HepG2 (cell line): ENCODE results near the gene ASGR1. TPM values are rescaled to one million over a fixed set of nuclear protein-coding genes. Genes with fewer than 3 reads are reported as not detected.
A peak's percentile ranks its signal among the peaks of the same experiment; 100 is the strongest.

Source experiments
- ATAC-seq: fragments of 200-7000 bp; cut with Tn5 transposase; 3 replicates; pipeline ENCODE4 v1.9.1; 2020; ENCODE audit warnings: mild to moderate bottlenecking, moderate library complexity
- BruUV-seq: library from RNA; stranded (reverse); fragments of 400-500 nt; replicated peaks from 2 replicates; lab custom pipeline; 2021; lab: Mats Ljungman, UMichigan
- CTCF ChIA-PET: fragments of 300-600 bp; formaldehyde crosslinking; extraction: SDS; loops from one replicate; lab custom pipeline; 2021; ENCODE audit warnings: low total read pairs, inconsistent platforms, low intra/inter-chr PET ratio; lab: Yijun Ruan, JAX
- POLR2A ChIA-PET: fragments of 350-600 bp; sonication (Branson Sonifier 250); formaldehyde crosslinking; loops from one replicate; lab custom pipeline; 2020; ENCODE audit warnings: antibody characterized with exemption, inconsistent platforms; lab: Yijun Ruan, JAX
- DNase-seq: peaks from one replicate; pipeline ENCODE4 v3.0.0-alpha.2; 2015; ENCODE audit warnings: low spot score
- FAIRE-seq: peaks from 3 replicates; lab custom pipeline; 2011; peaks lifted over from hg19 to GRCh38; lab: Jason Lieb, UNC
- H2AFZ ChIP-seq: one replicate; pipeline ENCODE4 v1.6.1; 2011; ENCODE audit warnings: low read length, inconsistent platforms
- H3K27ac ChIP-seq: fragments of 300-600 bp; 3 replicates; pipeline ENCODE4 v1.8.0; 2011; ENCODE audit warnings: mixed run types, mild to moderate bottlenecking, mixed read lengths, low read length, inconsistent platforms; ENCODE audit not compliant: insufficient read depth; ENCODE audit errors: extremely low read length
- H3K27me3 ChIP-seq, 2 experiments: fragments of 200-600 bp in 1 of 2; 2 replicates in 1 of 2; 3 replicates in 1 of 2; pipeline versions ENCODE4 v1.6.0 to v1.8.0; 2011; ENCODE audit warnings: low read length in 2 of 2, mild to moderate bottlenecking in 2 of 2, moderate library complexity in 2 of 2, inconsistent platforms in 1 of 2; ENCODE audit not compliant: insufficient read depth in 2 of 2, control insufficient read depth in 1 of 2
- H3K36me3 ChIP-seq, 2 experiments: fragments of 200-600 bp in 1 of 2; replicated peaks in 1 of 2; 2 replicates in 1 of 2; 3 replicates in 1 of 2; pipeline versions ENCODE4 v1.5.1 to v1.8.0; 2011; ENCODE audit warnings: low read length in 2 of 2, inconsistent platforms in 1 of 2; ENCODE audit not compliant: insufficient read depth in 2 of 2, control insufficient read depth in 1 of 2
- H3K4me1 ChIP-seq: 2 replicates; pipeline ENCODE4 v1.5.1; 2012; ENCODE audit warnings: low read length, inconsistent platforms; ENCODE audit not compliant: insufficient read depth
- H3K4me2 ChIP-seq: 2 replicates; pipeline ENCODE4 v1.6.0; 2011; ENCODE audit warnings: low read depth, low read length, inconsistent platforms
- H3K4me3 ChIP-seq, 3 experiments: fragments of 200-600 bp in 1 of 3; sonication (generic), shearing (Covaris generic) in 1 of 3; replicated peaks in 1 of 3; 2 replicates each; pipeline ENCODE4 v1.5.1; 2011 to 2016; ENCODE audit warnings: low read length in 3 of 3, inconsistent platforms in 2 of 3, low read depth in 2 of 3, mild to moderate bottlenecking in 2 of 3, control low read depth in 1 of 3, mixed read lengths in 1 of 3; ENCODE audit not compliant: insufficient read depth in 1 of 3
- H3K79me2 ChIP-seq: one replicate; pipeline ENCODE4 v1.6.1; 2011; ENCODE audit warnings: low read length, inconsistent platforms; ENCODE audit not compliant: insufficient read depth
- H3K9ac ChIP-seq: 2 replicates; pipeline ENCODE4 v1.6.0; 2011; ENCODE audit warnings: mild to moderate bottlenecking, low read depth, low read length, inconsistent platforms; ENCODE audit not compliant: insufficient read depth
- H3K9me3 ChIP-seq: 2 replicates; pipeline ENCODE4 v1.5.1; 2012; ENCODE audit warnings: mild to moderate bottlenecking, low read length
- H4K20me1 ChIP-seq: 2 replicates; pipeline ENCODE4 v1.6.0; 2011; ENCODE audit warnings: inconsistent platforms, mild to moderate bottlenecking, low read length, moderate library complexity; ENCODE audit not compliant: insufficient read depth
- CREB3 ChIP-seq: sonication (generic); formaldehyde crosslinking; IDR thresholded peaks from 2 replicates; pipeline ENCODE4 v1.5.0; 2020; ENCODE audit warnings: missing genetic modification reagents
- GFI1 ChIP-seq: sonication (generic); formaldehyde crosslinking; IDR thresholded peaks from 2 replicates; pipeline ENCODE4 v1.5.0; 2020; ENCODE audit warnings: missing genetic modification reagents, mild to moderate bottlenecking, borderline replicate concordance
- HIC2 ChIP-seq: sonication (generic); formaldehyde crosslinking; IDR thresholded peaks from 2 replicates; pipeline ENCODE4 v1.9.0; 2022; ENCODE audit warnings: low read depth, missing genetic modification reagents
- KDM1A ChIP-seq: IDR thresholded peaks from 2 replicates; pipeline ENCODE4 v1.6.1; 2016; ENCODE audit warnings: missing compliant biosample characterization
- LCORL ChIP-seq, 2 experiments: fragments of 450-650 bp in 1 of 2; sonication (generic) in 1 of 2; formaldehyde crosslinking in 1 of 2; IDR thresholded peaks; 2 replicates each; pipeline versions ENCODE4 v1.5.0 to v1.6.1; 2017 to 2020; ENCODE audit warnings: antibody characterized with exemption in 1 of 2, missing genetic modification reagents in 1 of 2
- NAIF1 ChIP-seq: sonication (generic); formaldehyde crosslinking; IDR thresholded peaks from 2 replicates; pipeline ENCODE4 v1.5.0; 2020; ENCODE audit warnings: mild to moderate bottlenecking, missing genetic modification reagents, borderline replicate concordance
- NFE2L1 ChIP-seq: sonication (generic); formaldehyde crosslinking; IDR thresholded peaks from 2 replicates; pipeline ENCODE4 v1.4.0; 2020; ENCODE audit warnings: missing genetic modification reagents, mild to moderate bottlenecking, borderline replicate concordance
- POLR2A ChIP-seq, 2 experiments: IDR thresholded peaks; 2 replicates each; pipeline ENCODE4 v1.6.1; 2011; ENCODE audit warnings: low read depth in 2 of 2, low read length in 2 of 2, mild to moderate bottlenecking in 1 of 2, moderate library complexity in 1 of 2; ENCODE audit not compliant: insufficient read depth in 1 of 2
- ZGPAT ChIP-seq: IDR thresholded peaks from 2 replicates; pipeline ENCODE4 v1.6.1; 2016; ENCODE audit warnings: mild to moderate bottlenecking
- ZNF776 ChIP-seq: sonication (generic); formaldehyde crosslinking; IDR thresholded peaks from 2 replicates; pipeline ENCODE4 v1.4.0; 2020; ENCODE audit warnings: mild to moderate bottlenecking, missing genetic modification reagents
- WGBS: methylation state at CpG from one replicate; pipeline ENCODE4 v1.1.6; 2017; ENCODE audit warnings: low lambda C conversion rate; 5-methylcytosine and 5-hydroxymethylcytosine counted together
- in situ Hi-C: cut with HindIII; loops from 2 replicates; pipeline ENCODE4 v1.10.0; 2017; ENCODE audit warnings: low pct_unique_long_range_greater_than_20kb; ENCODE audit not compliant: extremely low pct_ligation_motif_present
- intact Hi-C: fragments of 100-400 bp; cut with micrococcal nuclease; formaldehyde crosslinking; loops from one replicate; pipeline ENCODE4 v1.10.0; 2022; ENCODE audit not compliant: unreplicated experiment
- polyA plus RNA-seq, 8 experiments: library from polyadenylated mRNA; depleted of rRNA in 3 of 8; stranded (reverse) in 7 of 8; unstranded in 1 of 8; fragments of >200 nt; fragmentation: Illumina TruSeq in 4 of 8; extraction: Trizol in 4 of 8; gene quantifications; 2 replicates each; pipeline versions ENCODE4 v1.2.1 to v1.2.3, GENCODE V29; 2011 to 2016; ENCODE audit warnings: low read depth in 4 of 8, missing spikeins in 1 of 8, mixed read lengths in 1 of 8; ENCODE audit not compliant: insufficient read depth in 1 of 8
- total RNA-seq, 5 experiments: library from RNA; depleted of rRNA; stranded (reverse); fragments of >200 nt; fragmentation: Illumina TruSeq; extraction: Trizol; gene quantifications; 2 replicates each; pipeline ENCODE4 v1.2.3, GENCODE V29; 2016; ENCODE audit warnings: low read depth in 1 of 5
- TF ChIP-seq, protein P1 (sequence below): sonication (generic); formaldehyde crosslinking; IDR thresholded peaks from 2 replicates; pipeline ENCODE4; 2020; ENCODE audit warnings: missing genetic modification reagents, mild to moderate bottlenecking, borderline replicate concordance
- TF ChIP-seq, protein P2 (sequence below): sonication (generic); formaldehyde crosslinking; IDR thresholded peaks from 2 replicates; pipeline ENCODE4 v1.8.0; 2022; ENCODE audit warnings: mild to moderate bottlenecking, missing genetic modification reagents; ENCODE audit not compliant: insufficient replicate concordance

ASGR1 gene
- total and polyA plus RNA-seq, 2 of the 13 experiments (the other 11 are each of a cell fraction or from before 2014, with no cell fraction given): 353 to 796 TPM

DNA sequence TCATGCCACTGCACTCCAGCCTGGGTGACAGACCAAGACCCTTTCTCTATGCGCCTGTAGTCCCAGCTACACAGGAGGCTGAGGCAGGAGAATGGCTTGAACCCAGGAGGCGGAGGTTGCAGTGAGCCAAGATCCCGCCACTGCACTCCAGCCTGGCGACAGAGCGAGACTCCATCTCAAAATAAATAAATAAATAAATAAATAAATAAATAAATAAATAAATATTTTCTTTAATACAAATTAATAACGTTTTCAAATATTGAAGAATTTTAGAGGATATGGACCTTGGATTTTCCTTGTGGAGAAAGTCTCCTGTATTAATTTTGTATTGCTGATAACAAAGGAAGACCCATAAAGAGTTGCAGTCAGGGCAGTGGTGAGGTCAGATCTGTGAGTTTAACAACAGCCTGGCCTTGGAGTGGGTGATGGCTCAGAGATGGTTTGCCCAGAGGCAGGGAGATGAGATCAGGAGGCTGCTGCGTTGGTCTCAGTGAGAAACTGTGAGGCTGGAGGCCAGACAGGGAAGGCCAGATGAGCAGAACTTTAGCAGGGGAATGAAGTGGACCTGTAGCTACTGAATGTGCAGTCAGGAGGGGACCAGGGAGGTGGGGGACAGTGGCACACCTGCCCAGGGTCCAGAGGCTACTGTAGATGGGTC is 4.4 kb upstream of the ASGR1 start:
- peaks cover 6% of the 10 kb centered on the region for H3K79me2 ChIP-seq
- peak; percentile 72 for DNase-seq
- H3K36me3 ChIP-seq: no peaks in the 10 kb centered on the region
- no TSS peak for BruUV-seq
- in situ Hi-C loops: no loop called here
- FAIRE-seq: no peak
- peak overlapping the region; percentile 14 to 64 (median 35) for H3K4me3 ChIP-seq
- no peaks in the 10 kb centered on the region; a peak in 1 of 5 replicates for H3K27me3 ChIP-seq
- peak overlapping the region; percentile 75 for H3K4me2 ChIP-seq
- ChIA-PET CTCF (no interaction called here), POLR2A (interaction anchor here (0.8 to 4.0 kb wide), 15 partner anchors 10 to 148 kb away, joined by 3 to 24 read pairs (median 6); partner anchors contain the start of genes ACADVL, ASGR2, DLG4 and GABARAP)
- peak; percentile 47 for ATAC-seq
- intact Hi-C loops: no loop called here
- H3K27ac ChIP-seq: peak overlapping the region; percentile 60
- H2AFZ ChIP-seq: no peak overlapping the region
- no peaks in the 10 kb centered on the region for H4K20me1 ChIP-seq
- 69% methylated on average over 7 of the region's 7 CpGs for WGBS
- H3K9ac ChIP-seq: peak overlapping the region; percentile 52; the same call in 1 of the 2 replicates
- peaks cover 64% of the 10 kb centered on the region for H3K4me1 ChIP-seq
- H3K9me3 ChIP-seq: no peaks in the 10 kb centered on the region
- TF ChIP-seq CREB3 (CRISPR knock-in tag): no peak
- no peak for TF ChIP-seq ZGPAT (CRISPR knock-in tag)
- no peak for TF ChIP-seq ZNF776 (CRISPR knock-in tag)
- TF ChIP-seq GFI1: 0 out of 2 replicates have a peak, but pooled peaks have one; percentile 11
- TF ChIP-seq KDM1A (CRISPR knock-in tag): no peak
- 0 out of 4 replicates have a peak, but pooled peaks of 1 of the 2 experiments have one; percentile 2 for TF ChIP-seq POLR2A (IDR thresholded peaks at IDR 0.05; ENCODE audit: insufficient read depth in 1 of 2, low read depth in 2 of 2, low read length in 2 of 2)
- TF ChIP-seq, protein P1, sequence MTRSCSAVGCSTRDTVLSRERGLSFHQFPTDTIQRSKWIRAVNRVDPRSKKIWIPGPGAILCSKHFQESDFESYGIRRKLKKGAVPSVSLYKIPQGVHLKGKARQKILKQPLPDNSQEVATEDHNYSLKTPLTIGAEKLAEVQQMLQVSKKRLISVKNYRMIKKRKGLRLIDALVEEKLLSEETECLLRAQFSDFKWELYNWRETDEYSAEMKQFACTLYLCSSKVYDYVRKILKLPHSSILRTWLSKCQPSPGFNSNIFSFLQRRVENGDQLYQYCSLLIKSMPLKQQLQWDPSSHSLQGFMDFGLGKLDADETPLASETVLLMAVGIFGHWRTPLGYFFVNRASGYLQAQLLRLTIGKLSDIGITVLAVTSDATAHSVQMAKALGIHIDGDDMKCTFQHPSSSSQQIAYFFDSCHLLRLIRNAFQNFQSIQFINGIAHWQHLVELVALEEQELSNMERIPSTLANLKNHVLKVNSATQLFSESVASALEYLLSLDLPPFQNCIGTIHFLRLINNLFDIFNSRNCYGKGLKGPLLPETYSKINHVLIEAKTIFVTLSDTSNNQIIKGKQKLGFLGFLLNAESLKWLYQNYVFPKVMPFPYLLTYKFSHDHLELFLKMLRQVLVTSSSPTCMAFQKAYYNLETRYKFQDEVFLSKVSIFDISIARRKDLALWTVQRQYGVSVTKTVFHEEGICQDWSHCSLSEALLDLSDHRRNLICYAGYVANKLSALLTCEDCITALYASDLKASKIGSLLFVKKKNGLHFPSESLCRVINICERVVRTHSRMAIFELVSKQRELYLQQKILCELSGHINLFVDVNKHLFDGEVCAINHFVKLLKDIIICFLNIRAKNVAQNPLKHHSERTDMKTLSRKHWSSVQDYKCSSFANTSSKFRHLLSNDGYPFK (CRISPR knock-in tag): no peak
- TF ChIP-seq NFE2L1 (CRISPR knock-in tag): no peak
- no peak for TF ChIP-seq LCORL (IDR thresholded peaks at IDR 0.05)
- TF ChIP-seq LCORL (CRISPR knock-in tag; IDR thresholded peaks at IDR 0.05): peak; percentile 12; the same call in 1 of the 2 replicates
- TF ChIP-seq NAIF1 (CRISPR knock-in tag): 0 out of 2 replicates have a peak, but pooled peaks have one; percentile 16
- TF ChIP-seq, protein P2, sequence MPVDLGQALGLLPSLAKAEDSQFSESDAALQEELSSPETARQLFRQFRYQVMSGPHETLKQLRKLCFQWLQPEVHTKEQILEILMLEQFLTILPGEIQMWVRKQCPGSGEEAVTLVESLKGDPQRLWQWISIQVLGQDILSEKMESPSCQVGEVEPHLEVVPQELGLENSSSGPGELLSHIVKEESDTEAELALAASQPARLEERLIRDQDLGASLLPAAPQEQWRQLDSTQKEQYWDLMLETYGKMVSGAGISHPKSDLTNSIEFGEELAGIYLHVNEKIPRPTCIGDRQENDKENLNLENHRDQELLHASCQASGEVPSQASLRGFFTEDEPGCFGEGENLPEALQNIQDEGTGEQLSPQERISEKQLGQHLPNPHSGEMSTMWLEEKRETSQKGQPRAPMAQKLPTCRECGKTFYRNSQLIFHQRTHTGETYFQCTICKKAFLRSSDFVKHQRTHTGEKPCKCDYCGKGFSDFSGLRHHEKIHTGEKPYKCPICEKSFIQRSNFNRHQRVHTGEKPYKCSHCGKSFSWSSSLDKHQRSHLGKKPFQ (CRISPR knock-in tag): no peak
- no peak for TF ChIP-seq HIC2
